H1 (cell line): Measurements from ENCODE around the gene CCDC182. TPM values are rescaled to one million over a fixed set of nuclear protein-coding genes. Genes with fewer than 3 reads are reported as not detected.

Experiments
- CTCF ChIA-PET: fragments of 300-600 bp; sonication (Branson Sonifier 250); formaldehyde crosslinking; loops from one replicate; lab custom pipeline; 2021; ENCODE audit not compliant: partially characterized antibody; lab: Charles Lee
- POLR2A ChIA-PET: fragments of 300-600 bp; sonication (Branson Sonifier 250); formaldehyde crosslinking; loops from one replicate; lab custom pipeline; 2021; ENCODE audit warnings: inconsistent platforms; ENCODE audit not compliant: partially characterized antibody; lab: Charles Lee
- DNase-seq, 2 experiments: peaks; one replicate each; pipeline versions ENCODE4 v3.0.0 to v3.0.0-alpha.2; 2010 to 2022; ENCODE audit warnings: low spot score in 2 of 2, low read depth in 1 of 2, mixed read lengths in 1 of 2
- FAIRE-seq: peaks from 2 replicates; lab custom pipeline; 2011; peaks lifted over from hg19 to GRCh38; lab: Jason Lieb, UNC
- H2AFZ ChIP-seq: 2 replicates; pipeline ENCODE4 v1.8.1; 2012; ENCODE audit warnings: low read length, inconsistent platforms
- H2AK5ac ChIP-seq: 2 replicates; pipeline ENCODE4 v1.6.1; 2013; ENCODE audit warnings: low read depth, low read length
- H2BK120ac ChIP-seq: replicated peaks from 2 replicates; pipeline ENCODE3; 2013; ENCODE audit warnings: low read depth, low read length, inconsistent platforms
- H2BK12ac ChIP-seq: 2 replicates; pipeline ENCODE4 v1.6.1; 2013; ENCODE audit warnings: low read depth, low read length
- H2BK15ac ChIP-seq: 2 replicates; pipeline ENCODE4 v1.6.1; 2013; ENCODE audit warnings: low read length
- H2BK20ac ChIP-seq: 2 replicates; pipeline ENCODE4 v1.6.1; 2013; ENCODE audit warnings: low read length
- H2BK5ac ChIP-seq: 2 replicates; pipeline ENCODE4 v1.6.1; 2013; ENCODE audit warnings: low read depth, low read length
- H3K14ac ChIP-seq: 2 replicates; pipeline ENCODE4 v1.6.1; 2013; ENCODE audit warnings: inconsistent platforms; ENCODE audit not compliant: insufficient read length
- H3K18ac ChIP-seq: 2 replicates; pipeline ENCODE4 v1.6.1; 2013; ENCODE audit warnings: low read length; ENCODE audit errors: extremely low read depth
- H3K23ac ChIP-seq: 2 replicates; pipeline ENCODE4 v1.6.1; 2013; ENCODE audit warnings: inconsistent platforms; ENCODE audit not compliant: insufficient read length
- H3K23me2 ChIP-seq: 2 replicates; pipeline ENCODE4 v1.6.1; 2013; ENCODE audit warnings: low read depth, low read length
- H3K27ac ChIP-seq: 2 replicates; pipeline ENCODE4 v1.6.1; 2011; ENCODE audit warnings: low read depth, low read length, inconsistent platforms
- H3K27me3 ChIP-seq, 4 experiments: replicated peaks in 1 of 4; 1 replicate in 1 of 4; 2 replicates in 3 of 4; pipeline versions ENCODE4 v1.6.1 to v1.8.1; 2011 to 2013; ENCODE audit warnings: low read length in 3 of 4, mild to moderate bottlenecking in 3 of 4, inconsistent platforms in 2 of 4, mixed read lengths in 2 of 4, moderate library complexity in 1 of 4; ENCODE audit not compliant: control insufficient read depth in 3 of 4, insufficient read depth in 3 of 4; ENCODE audit errors: extremely low read depth in 1 of 4
- H3K36me3 ChIP-seq, 4 experiments: 2 replicates each; pipeline versions ENCODE4 v1.6.1 to v1.8.1; 2011 to 2013; ENCODE audit warnings: mild to moderate bottlenecking in 4 of 4, low read length in 3 of 4, moderate library complexity in 2 of 4, control low read depth in 1 of 4, inconsistent platforms in 1 of 4; ENCODE audit not compliant: insufficient read depth in 4 of 4, control insufficient read depth in 2 of 4
- H3K4ac ChIP-seq: replicated peaks from 2 replicates; pipeline ENCODE3; 2013; ENCODE audit warnings: low read length, low read depth, mixed read lengths, inconsistent platforms; ENCODE audit not compliant: insufficient read length
- H3K4me1 ChIP-seq, 4 experiments: replicated peaks in 1 of 4; 1 replicate in 1 of 4; 2 replicates in 3 of 4; pipeline versions ENCODE4 v1.6.1 to v1.8.1; 2011 to 2013; ENCODE audit warnings: low read length in 3 of 4, inconsistent platforms in 2 of 4, mixed read lengths in 1 of 4; ENCODE audit not compliant: insufficient read depth in 4 of 4, control insufficient read depth in 3 of 4
- H3K4me2 ChIP-seq, 2 experiments: 2 replicates each; pipeline versions ENCODE4 v1.6.1 to v1.8.1; 2011 to 2013; ENCODE audit warnings: low read depth in 2 of 2, low read length in 2 of 2, control low read depth in 1 of 2, inconsistent platforms in 1 of 2, mild to moderate bottlenecking in 1 of 2; ENCODE audit not compliant: insufficient read depth in 1 of 2
- H3K4me3 ChIP-seq, 4 experiments: fragments of 200-600, 300-600 bp in 1 of 4; sonication (generic), shearing (Covaris generic), sonication (Bioruptor Twin) in 1 of 4; 2 replicates each; pipeline versions ENCODE4 v1.5.1 to v1.8.1; 2011 to 2016; ENCODE audit warnings: low read length in 4 of 4, low read depth in 3 of 4, control low read depth in 2 of 4, inconsistent platforms in 2 of 4, mild to moderate bottlenecking in 2 of 4, mixed read lengths in 1 of 4, moderate library complexity in 1 of 4; ENCODE audit not compliant: insufficient read depth in 2 of 4; ENCODE audit errors: extremely low read depth in 1 of 4
- H3K56ac ChIP-seq: replicated peaks from 2 replicates; pipeline ENCODE3; 2013; ENCODE audit warnings: low read depth, mild to moderate bottlenecking, mixed read lengths, low read length, inconsistent platforms; ENCODE audit not compliant: insufficient read length
- H3K79me1 ChIP-seq: 2 replicates; pipeline ENCODE4 v1.6.1; 2013; ENCODE audit warnings: low read depth, low read length, control low read depth
- H3K79me2 ChIP-seq, 2 experiments: 2 replicates each; pipeline versions ENCODE4 v1.6.1 to v1.8.1; 2012 to 2013; ENCODE audit warnings: low read length in 2 of 2, mild to moderate bottlenecking in 2 of 2, inconsistent platforms in 1 of 2; ENCODE audit not compliant: insufficient read depth in 2 of 2, control insufficient read depth in 1 of 2
- H3K9ac ChIP-seq, 4 experiments: replicated peaks in 1 of 4; 1 replicate in 1 of 4; 2 replicates in 3 of 4; pipeline versions ENCODE4 v1.6.1 to v1.8.1; 2011 to 2013; ENCODE audit warnings: low read depth in 3 of 4, low read length in 3 of 4, control low read depth in 2 of 4, mild to moderate bottlenecking in 2 of 4, moderate library complexity in 2 of 4, inconsistent platforms in 1 of 4; ENCODE audit errors: extremely low read depth in 1 of 4
- H3K9me3 ChIP-seq, 2 experiments: 2 replicates each; pipeline versions ENCODE4 v1.6.1 to v1.8.1; 2012 to 2013; ENCODE audit warnings: mild to moderate bottlenecking in 2 of 2, moderate library complexity in 2 of 2, control low read depth in 1 of 2, inconsistent platforms in 1 of 2, low read depth in 1 of 2, low read length in 1 of 2, mixed read lengths in 1 of 2; ENCODE audit not compliant: insufficient read depth in 2 of 2
- H4K20me1 ChIP-seq, 2 experiments: replicated peaks in 1 of 2; 2 replicates each; pipeline versions ENCODE3 to v1.8.1; 2011 to 2013; ENCODE audit warnings: inconsistent platforms in 2 of 2, low read length in 2 of 2, mild to moderate bottlenecking in 1 of 2; ENCODE audit not compliant: insufficient read depth in 2 of 2, control insufficient read depth in 1 of 2
- H4K5ac ChIP-seq: 2 replicates; pipeline ENCODE4 v1.6.1; 2013; ENCODE audit warnings: low read length, low read depth, mixed read lengths, inconsistent platforms; ENCODE audit not compliant: insufficient read length
- H4K8ac ChIP-seq: 2 replicates; pipeline ENCODE4 v1.8.0; 2013; ENCODE audit warnings: mild to moderate bottlenecking, moderate library complexity, low read length, inconsistent platforms; ENCODE audit not compliant: insufficient read depth; ENCODE audit errors: extremely low read depth
- H4K91ac ChIP-seq: replicated peaks from 2 replicates; pipeline ENCODE3; 2013; ENCODE audit warnings: low read length, mixed read lengths, inconsistent platforms; ENCODE audit not compliant: insufficient read length
- ATF3 ChIP-seq: IDR thresholded peaks from 2 replicates; pipeline ENCODE4 v1.6.1; 2011; ENCODE audit warnings: low read depth, mild to moderate bottlenecking, low read length; ENCODE audit not compliant: insufficient read depth
- BCL11A ChIP-seq, 2 experiments: IDR thresholded peaks; one replicate each; pipeline ENCODE4 v1.6.1; 2011; ENCODE audit warnings: low read depth in 2 of 2, low read length in 2 of 2, mild to moderate bottlenecking in 2 of 2
- CREB1 ChIP-seq: IDR thresholded peaks from 2 replicates; pipeline ENCODE4 v1.6.1; 2012; ENCODE audit warnings: inconsistent platforms
- EGR1 ChIP-seq: IDR thresholded peaks from 2 replicates; pipeline ENCODE4 v1.6.1; 2011; ENCODE audit warnings: low read depth, low read length, borderline replicate concordance
- EP300 ChIP-seq, 2 experiments: IDR thresholded peaks; 1 replicate in 1 of 2; 2 replicates in 1 of 2; pipeline ENCODE4 v1.6.1; 2011 to 2012; ENCODE audit warnings: low read depth in 2 of 2, low read length in 2 of 2, mild to moderate bottlenecking in 2 of 2, borderline replicate concordance in 1 of 2, inconsistent platforms in 1 of 2, moderate library complexity in 1 of 2
- KDM1A ChIP-seq: fragments of 200-600, 300-600 bp; sonication (generic); IDR thresholded peaks from 2 replicates; pipeline ENCODE4 v1.7.1; 2016; ENCODE audit warnings: mild to moderate bottlenecking, low read length, borderline replicate concordance
- POLR2A ChIP-seq, 2 experiments: IDR thresholded peaks; 1 replicate in 1 of 2; 2 replicates in 1 of 2; pipeline ENCODE4 v1.6.1; 2011; ENCODE audit warnings: low read depth in 2 of 2, low read length in 2 of 2, mild to moderate bottlenecking in 2 of 2; ENCODE audit errors: control extremely low read depth in 1 of 2
- RFX5 ChIP-seq: IDR thresholded peaks from 2 replicates; pipeline ENCODE4 v1.6.1; 2011; ENCODE audit warnings: low read depth, low read length, improper control_type of control experiment, borderline replicate concordance
- RXRA ChIP-seq: IDR thresholded peaks from 2 replicates; pipeline ENCODE4 v1.6.1; 2011; ENCODE audit warnings: low read depth, mild to moderate bottlenecking, low read length, moderate library complexity; ENCODE audit not compliant: insufficient read depth
- SP2 ChIP-seq: IDR thresholded peaks from 2 replicates; pipeline ENCODE4 v1.6.1; 2012; ENCODE audit warnings: mild to moderate bottlenecking, low read length, inconsistent platforms
- TAF1 ChIP-seq: IDR thresholded peaks from 2 replicates; pipeline ENCODE4 v1.6.1; 2011; ENCODE audit warnings: mild to moderate bottlenecking, low read depth, low read length
- WGBS, 2 experiments: shearing (Covaris generic) in 1 of 2; methylation state at CpG; one replicate each; pipeline versions ENCODE4 v1.1.6 to v1.1.7; 2013 to 2015; ENCODE audit warnings: low lambda C conversion rate in 2 of 2, mixed read lengths in 2 of 2, inconsistent platforms in 1 of 2, low coverage in 1 of 2, missing lambda C conversion rate in 1 of 2; ENCODE audit not compliant: insufficient replicate concordance in 2 of 2, insufficient coverage in 1 of 2, insufficient read length in 1 of 2; ENCODE audit errors: extremely low coverage in 1 of 2, missing lambda C conversion rate in 1 of 2; 5-methylcytosine and 5-hydroxymethylcytosine counted together
- long read RNA-seq, 2 experiments: library from RNA in 1 of 2; library from capped mRNA in 1 of 2; stranded (forward); transcript quantifications; one replicate each; pipeline ENCODE4 v2.0.0, GENCODE V29; 2021; ENCODE audit warnings: inconsistent platforms in 1 of 2
- polyA minus RNA-seq, 3 experiments: library from RNA; depleted of rRNA, polyadenylated mRNA; stranded (reverse); fragments of >200 nt; gene quantifications; 1 replicate in 2 of 3; 2 replicates in 1 of 3; pipeline ENCODE4 v1.2.3, GENCODE V29; 2011
- polyA plus RNA-seq, 7 experiments: library from polyadenylated mRNA; depleted of rRNA in 3 of 7; stranded (reverse) in 5 of 7; unstranded in 2 of 7; fragments of >200 nt in 5 of 7; fragments of 200-250 nt in 2 of 7; gene quantifications; 1 replicate in 5 of 7; 2 replicates in 1 of 7; 4 replicates in 1 of 7; pipeline versions ENCODE4 v1.2.1 to v1.2.3, GENCODE V29; 2011 to 2013; ENCODE audit warnings: missing spikeins in 2 of 7, mixed read lengths in 2 of 7
- total RNA-seq: library from RNA; stranded (reverse); fragmentation: NEBNext Ultra II Directional; extraction: Animal tissue kit (Norgen Biotek cat#: 25700); gene quantifications from 2 replicates; pipeline ENCODE4 v1.2.1, GENCODE V29; 2021

CCDC182 gene
- total RNA-seq, result not detected in 2 replicates
- not detected in 2 replicates for polyA plus RNA-seq (2011; rRNA removed)
- polyA plus RNA-seq (2011; cell fraction: cytosol; rRNA removed), result not detected
- polyA plus RNA-seq (2011; cell fraction: nucleus; rRNA removed), result not detected
- not detected in 4 replicates for polyA plus RNA-seq (2012, experiment 1 of 2)
- polyA plus RNA-seq (2012, experiment 2 of 2), result not detected
- not detected for polyA plus RNA-seq (2013, experiment 1 of 2)
- not detected for polyA plus RNA-seq (2013, experiment 2 of 2)
- polyA minus RNA-seq (2011; rRNA and poly(A)+ RNA removed), result not detected in 2 replicates
- polyA minus RNA-seq (2011; cell fraction: cytosol; rRNA and poly(A)+ RNA removed), result not detected
- polyA minus RNA-seq (2011; cell fraction: nucleus; rRNA and poly(A)+ RNA removed), result not detected
- long read RNA-seq, experiment 1, result 0 reads
- long read RNA-seq, experiment 2, result 0 reads

- Histone ChIP-seq H3K4me3 (no peak within 1 kb of the TSS), H3K23ac (no peak within 1 kb of the TSS), H3K18ac (no peak within 1 kb of the TSS), H2BK20ac (no peak within 1 kb of the TSS), H2BK12ac (no peak within 1 kb of the TSS), H2AFZ (no peak within 1 kb of the TSS), H3K27ac (no peak within 1 kb of the TSS), H3K14ac (no peak within 1 kb of the TSS), H2BK15ac (no peak within 1 kb of the TSS), H3K4ac (no peak within 1 kb of the TSS), H3K79me2 (no peaks in the 10 kb centered on the region), H4K20me1 (no peaks in the 10 kb centered on the region), H4K5ac (no peak within 1 kb of the TSS), H4K91ac (no peak within 1 kb of the TSS), H3K36me3 (no peaks in the 10 kb centered on the region), H3K56ac (no peak within 1 kb of the TSS), H3K4me1 (no peaks in the 10 kb centered on the region; a peak in 1 of 7 replicates), H2BK5ac (no peak within 1 kb of the TSS), H2BK120ac (no peak within 1 kb of the TSS), H3K9ac (no peak within 1 kb of the TSS), H3K23me2 (no peaks in the 10 kb centered on the region; the same call in 1 of the 2 replicates), H2AK5ac (no peak within 1 kb of the TSS), H3K79me1 (no peaks in the 10 kb centered on the region), H4K8ac (no peak within 1 kb of the TSS), H3K4me2 (no peak within 1 kb of the TSS), H3K27me3 (no peaks in the 10 kb centered on the region), H3K9me3 (no peaks in the 10 kb centered on the region)
- no peak for FAIRE-seq
- POLR2A ChIA-PET, result no interaction called here
- WGBS, 2 experiments, result 92% methylated on average over 4 of the region's 4 CpGs; no CpG with 5 or more reads in 1 of the 2 experiments
- CTCF ChIA-PET, result interaction anchor here (1.0 to 3.4 kb wide), 3 partner anchors 17 to 735 kb away, joined by 3 to 23 read pairs (median 5); no protein-coding TSS in a partner anchor
- no peak for DNase-seq
- TF ChIP-seq TAF1 (no peak), POLR2A (IDR thresholded peaks at IDR 0.05; ENCODE audit: control extremely low read depth in 1 of 2, low read depth in 2 of 2, low read length in 2 of 2) (no peak), CREB1 (no peak), RXRA (no peak), KDM1A (no peak), EGR1 (no peak), EP300 (IDR thresholded peaks at IDR 0.05; ENCODE audit: borderline replicate concordance in 1 of 2, low read depth in 2 of 2, low read length in 2 of 2) (no peak), SP2 (no peak), ATF3 (no peak), BCL11A (IDR thresholded peaks at IDR 0.05; ENCODE audit: low read depth in 2 of 2, low read length in 2 of 2) (no peak), RFX5 (no peak)
Observed at GRCh38 chr17:57745242-57745641, at the start of gene CCDC182. CCDC182 (minus strand) TSS chr17:57745299; CDS start chr17:57745272, 27 bp downstream.
